Measurements from ENCODE around the gene APH1A.
"Not testable (repeated sequence)": the region's sequence is repeated elsewhere in the genome, so short reads cannot be mapped to it uniquely, and the experiment has no call there.

The APH1A gene

DNA sequence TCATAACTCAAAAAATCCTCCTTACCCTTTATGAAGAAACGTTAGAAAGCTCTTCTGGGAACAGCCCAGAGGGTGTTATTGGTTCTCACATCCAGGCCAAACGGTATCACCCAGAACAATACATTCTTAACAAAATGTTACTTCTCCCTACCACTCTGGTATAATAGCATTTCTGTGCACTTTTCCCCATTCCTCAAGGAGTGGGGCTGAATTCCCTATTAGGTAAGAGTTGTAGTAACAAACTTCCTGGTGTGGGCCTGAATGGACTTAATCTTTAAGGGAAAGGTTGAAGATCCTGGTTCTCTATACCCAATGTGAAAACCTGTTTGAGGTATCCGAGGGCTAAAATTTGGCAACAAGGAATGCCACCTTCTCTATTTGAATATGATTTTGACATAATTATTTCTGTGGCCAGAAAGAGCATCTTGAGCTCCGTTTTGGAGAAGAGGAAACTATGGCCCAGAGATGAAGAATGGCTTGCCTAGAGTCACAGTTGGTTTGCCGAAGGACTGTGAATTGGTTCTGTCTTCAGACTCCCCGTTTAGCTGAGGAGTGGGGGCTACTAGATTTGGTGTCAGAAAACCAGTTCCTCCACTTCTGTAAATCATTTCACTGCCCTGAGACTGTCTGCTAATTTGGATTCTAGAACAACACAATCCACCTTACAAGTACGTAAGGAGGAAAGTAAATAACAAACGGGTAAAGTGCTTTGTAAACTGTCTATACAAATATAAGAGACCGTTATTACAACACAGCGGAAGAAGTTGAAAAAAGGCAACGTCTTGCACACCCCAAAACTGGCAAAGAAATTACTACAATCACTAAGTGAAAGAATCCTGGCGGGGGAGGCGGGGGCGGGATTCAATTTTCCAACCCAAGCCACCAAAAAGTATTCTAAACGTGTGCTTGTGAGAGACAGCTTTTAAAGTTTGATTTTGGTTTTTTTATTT lies 35.2 kb downstream of the APH1A start:
- no peak for DNase-seq

DNA sequence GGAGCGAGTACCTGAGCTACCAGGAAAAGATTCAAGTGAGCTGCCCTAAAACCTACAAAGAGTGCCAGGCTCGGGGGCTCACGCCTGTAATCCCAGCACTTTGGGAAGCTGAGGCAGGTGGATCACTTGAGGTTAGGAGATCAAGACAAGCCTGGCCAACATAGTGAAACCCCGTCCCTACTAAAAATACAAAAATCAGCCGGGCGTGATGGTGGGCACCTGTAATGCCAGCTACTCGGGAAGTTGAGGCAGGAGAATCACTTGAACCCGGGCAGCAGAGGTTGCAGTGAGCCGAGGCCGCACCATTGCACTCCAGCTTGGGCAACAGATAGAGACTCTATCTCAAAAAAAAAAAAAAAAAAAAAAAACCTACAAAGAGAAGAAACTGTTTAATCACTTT lies 35.9 kb downstream of the APH1A start:
- not testable (repeated sequence) for DNase-seq

DNA sequence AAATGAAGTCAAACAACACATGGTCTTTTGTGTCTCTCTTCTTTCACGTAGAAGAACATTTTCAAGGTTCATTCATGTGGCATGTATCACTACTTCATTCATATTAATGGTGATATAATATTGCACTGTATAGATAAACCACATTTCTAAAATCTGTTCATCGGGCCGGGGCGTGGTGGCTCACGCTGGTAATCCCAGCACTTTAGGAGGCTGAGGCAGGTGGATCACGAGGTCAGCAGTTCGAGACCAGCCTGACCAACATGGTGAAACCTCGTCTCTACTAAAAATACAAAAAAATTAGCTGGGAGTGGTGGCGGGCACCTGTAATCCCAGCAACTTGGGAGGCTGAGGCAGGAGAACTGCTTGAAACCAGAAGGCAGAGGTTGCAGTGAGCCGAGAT lies 40.6 kb downstream of the APH1A start:
- DNase-seq, result not testable (repeated sequence)

DNA sequence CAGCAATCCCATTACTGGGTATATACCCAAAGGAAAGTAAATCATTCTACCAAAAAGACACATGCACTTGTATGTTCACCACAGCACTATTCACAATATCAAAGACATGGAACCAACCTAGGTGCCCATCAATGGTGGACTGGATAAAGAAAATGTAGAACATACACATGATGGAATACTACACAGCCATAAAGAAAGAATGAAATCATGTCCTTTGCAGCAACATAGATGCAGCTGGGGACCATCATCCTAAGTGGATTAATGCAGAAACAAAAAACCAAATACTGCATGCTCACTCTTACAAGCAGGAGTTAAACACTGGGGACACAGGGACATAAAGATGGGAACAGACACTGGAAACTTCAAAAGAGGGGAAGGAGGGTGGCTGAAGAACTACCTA lies 41.6 kb downstream of the APH1A start:
- DNase-seq, result no peak

DNA sequence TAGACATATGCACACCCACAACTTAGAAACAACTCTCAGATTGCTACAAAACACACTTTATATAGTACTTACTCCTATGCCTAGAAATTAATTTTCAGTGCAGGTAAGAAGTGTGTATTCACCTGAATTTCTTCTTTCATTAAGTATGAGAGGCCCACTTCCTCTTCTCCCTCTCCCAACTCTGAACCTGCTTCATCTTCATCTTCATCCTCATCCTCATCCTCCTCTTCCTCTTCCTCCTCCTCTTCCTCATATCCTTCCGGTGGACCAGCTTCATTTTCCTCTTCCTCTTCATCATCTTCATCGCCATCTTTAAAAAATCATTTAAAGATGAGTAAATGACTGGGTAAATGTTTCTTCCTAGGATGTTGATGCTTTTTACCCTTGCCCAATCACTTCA lies 42.3 kb downstream of the APH1A start:
- DNase-seq, result no peak

DNA sequence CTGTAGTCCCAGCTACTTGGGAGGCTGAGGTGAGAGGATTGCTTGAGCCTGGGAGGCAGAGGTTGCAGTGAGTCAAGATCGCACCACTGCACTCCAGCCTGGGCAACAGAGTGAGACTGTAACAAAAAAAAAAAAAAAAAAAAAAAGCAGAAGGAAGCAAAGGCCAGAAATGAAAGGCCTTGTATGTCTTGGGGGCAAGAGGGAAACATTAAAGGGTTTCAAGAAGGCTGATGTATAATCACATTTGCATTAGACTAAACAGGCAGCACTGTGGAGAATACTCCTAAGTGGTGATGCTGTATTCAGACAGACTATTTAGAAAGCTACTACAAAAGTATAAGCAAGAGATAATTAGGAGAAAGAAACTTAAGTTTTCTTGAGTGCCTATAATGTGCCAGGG lies 43.3 kb downstream of the APH1A start:
- no peak for DNase-seq

DNA sequence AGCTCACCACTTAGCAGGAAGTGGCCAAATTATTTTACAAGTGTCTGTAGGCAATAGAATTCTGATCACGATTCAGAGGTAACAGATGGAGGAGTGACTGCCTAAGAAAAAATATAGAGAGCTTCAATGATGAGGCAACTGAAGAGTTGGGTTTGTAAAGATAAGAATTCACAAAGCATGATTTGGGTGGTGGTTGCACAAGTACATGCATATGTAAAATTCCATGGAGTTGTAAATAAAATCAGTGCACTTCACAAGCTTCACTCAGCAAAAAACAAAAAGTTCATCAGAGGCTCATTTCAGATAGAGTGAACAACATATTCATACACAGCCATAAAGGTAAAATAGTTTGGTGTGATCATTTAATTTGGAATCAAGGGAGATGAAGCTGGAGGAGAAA lies 43.8 kb downstream of the APH1A start:
- DNase-seq, result no peak

DNA sequence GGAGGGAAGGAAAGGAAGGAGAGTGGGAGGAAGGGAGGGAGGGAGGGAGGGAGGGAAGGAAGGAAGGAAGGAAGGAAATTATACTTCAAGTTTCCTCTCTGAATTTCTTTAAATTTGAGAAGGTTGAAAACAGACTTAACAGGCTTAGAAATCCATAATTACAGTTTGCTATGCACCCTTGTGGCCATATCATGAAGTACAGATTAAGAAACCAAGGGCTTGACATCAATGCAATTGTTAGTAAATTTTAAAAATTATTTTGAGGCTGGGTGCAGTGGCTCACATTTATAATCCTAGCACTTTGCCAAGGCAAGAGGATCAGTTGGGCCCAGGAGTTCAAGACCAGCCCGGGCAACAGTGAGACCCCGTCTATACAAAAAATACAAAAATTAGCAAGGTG lies 47.3 kb downstream of the APH1A start:
- no peak for DNase-seq

DNA sequence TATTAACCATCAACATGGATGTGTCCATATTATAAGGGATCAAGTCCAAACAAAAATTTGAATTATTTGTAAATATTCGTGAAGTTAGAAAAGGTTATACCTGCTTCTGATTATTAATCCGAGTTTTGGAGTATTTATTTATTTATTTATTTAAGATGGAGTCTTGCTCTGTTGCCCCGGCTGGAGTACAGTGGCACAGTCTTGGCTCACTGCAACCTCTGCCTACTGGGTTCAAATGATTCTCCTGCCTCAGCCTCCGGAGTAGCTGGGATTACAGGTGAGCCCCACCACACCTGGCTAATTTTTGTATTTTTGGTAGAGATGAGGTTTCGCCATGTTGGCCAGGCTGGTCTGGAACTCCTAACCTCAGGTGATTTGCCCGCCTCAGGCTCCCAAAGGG lies 53.0 kb downstream of the APH1A start:
- not testable (repeated sequence) for DNase-seq

Data from T-helper 9 cell (primary cell).